GM10248 (cell line): ENCODE data around the gene LYZ.

ENCODE experiments used
- CTCF ChIA-PET: fragments of 300-600 bp; sonication (Branson Sonifier 250); formaldehyde crosslinking; extraction: SDS; loops from one replicate; lab custom pipeline; 2021; ENCODE audit warnings: antibody characterized with exemption; lab: Yijun Ruan, JAX
- POLR2A ChIA-PET: fragments of 350-650 bp; sonication (Branson Sonifier 250); formaldehyde crosslinking; extraction: SDS; loops from one replicate; lab custom pipeline; 2020; ENCODE audit warnings: antibody characterized with exemption; lab: Yijun Ruan, JAX
- DNase-seq: peaks from one replicate; pipeline ENCODE4 v3.0.0; 2012; ENCODE audit errors: extremely low spot score
- TF ChIP-seq, protein P1 (sequence below): IDR thresholded peaks from 2 replicates; pipeline ENCODE4 v1.5.1; 2012; ENCODE audit warnings: mild to moderate bottlenecking, low read depth; ENCODE audit errors: extremely low read depth, missing control alignments, control extremely low read depth

Gene LYZ

GRCh38 chr12:69321351-69321750 lies 26.8 kb upstream of the LYZ start:
- ChIA-PET CTCF (interaction anchor here (2.7 kb wide), 1 partner anchor 28 kb away, joined by 8 read pairs; no protein-coding TSS in a partner anchor), POLR2A (no interaction called here)
- TF ChIP-seq, protein P1, sequence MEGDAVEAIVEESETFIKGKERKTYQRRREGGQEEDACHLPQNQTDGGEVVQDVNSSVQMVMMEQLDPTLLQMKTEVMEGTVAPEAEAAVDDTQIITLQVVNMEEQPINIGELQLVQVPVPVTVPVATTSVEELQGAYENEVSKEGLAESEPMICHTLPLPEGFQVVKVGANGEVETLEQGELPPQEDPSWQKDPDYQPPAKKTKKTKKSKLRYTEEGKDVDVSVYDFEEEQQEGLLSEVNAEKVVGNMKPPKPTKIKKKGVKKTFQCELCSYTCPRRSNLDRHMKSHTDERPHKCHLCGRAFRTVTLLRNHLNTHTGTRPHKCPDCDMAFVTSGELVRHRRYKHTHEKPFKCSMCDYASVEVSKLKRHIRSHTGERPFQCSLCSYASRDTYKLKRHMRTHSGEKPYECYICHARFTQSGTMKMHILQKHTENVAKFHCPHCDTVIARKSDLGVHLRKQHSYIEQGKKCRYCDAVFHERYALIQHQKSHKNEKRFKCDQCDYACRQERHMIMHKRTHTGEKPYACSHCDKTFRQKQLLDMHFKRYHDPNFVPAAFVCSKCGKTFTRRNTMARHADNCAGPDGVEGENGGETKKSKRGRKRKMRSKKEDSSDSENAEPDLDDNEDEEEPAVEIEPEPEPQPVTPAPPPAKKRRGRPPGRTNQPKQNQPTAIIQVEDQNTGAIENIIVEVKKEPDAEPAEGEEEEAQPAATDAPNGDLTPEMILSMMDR = no peak
- no peak for DNase-seq

GRCh38 chr12:69324797-69325466 lies 23.2 kb upstream of the LYZ start:
- ChIA-PET CTCF (interaction anchor here (0.9 to 1.4 kb wide), 3 partner anchors 14 to 168 kb away, joined by 3 to 5 read pairs (median 3); no protein-coding TSS in a partner anchor), POLR2A (interaction anchor here (0.5 kb wide), 1 partner anchor 12 kb away, joined by 3 read pairs; no protein-coding TSS in a partner anchor)
- DNase-seq = peak; percentile 39
- TF ChIP-seq, protein P1 = no peak

DNA sequence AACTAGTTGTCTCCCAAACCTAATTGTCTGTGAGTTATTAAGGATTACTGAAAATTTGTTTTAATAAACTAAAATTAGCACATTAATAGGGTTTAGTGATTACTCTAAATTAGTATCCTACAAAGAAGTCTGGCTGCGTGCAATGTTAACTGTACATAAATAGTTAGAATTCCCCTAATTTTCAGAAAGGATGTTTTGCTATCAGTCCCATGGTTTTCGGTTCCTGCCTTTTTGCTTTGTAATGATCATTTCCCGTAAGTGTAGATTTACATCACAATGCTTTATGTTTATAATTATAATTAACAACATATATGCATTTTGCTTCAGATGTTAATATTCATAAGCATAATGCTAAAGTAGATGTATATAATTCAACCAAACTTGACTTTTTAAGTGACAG lies 19.8 kb upstream of the LYZ start:
- DNase-seq = no peak
- POLR2A ChIA-PET = no interaction called here
- TF ChIP-seq, protein P1 = no peak
- CTCF ChIA-PET = interaction anchor here (2.3 kb wide), 1 partner anchor 37 kb away, joined by 8 read pairs; no protein-coding TSS in a partner anchor

DNA sequence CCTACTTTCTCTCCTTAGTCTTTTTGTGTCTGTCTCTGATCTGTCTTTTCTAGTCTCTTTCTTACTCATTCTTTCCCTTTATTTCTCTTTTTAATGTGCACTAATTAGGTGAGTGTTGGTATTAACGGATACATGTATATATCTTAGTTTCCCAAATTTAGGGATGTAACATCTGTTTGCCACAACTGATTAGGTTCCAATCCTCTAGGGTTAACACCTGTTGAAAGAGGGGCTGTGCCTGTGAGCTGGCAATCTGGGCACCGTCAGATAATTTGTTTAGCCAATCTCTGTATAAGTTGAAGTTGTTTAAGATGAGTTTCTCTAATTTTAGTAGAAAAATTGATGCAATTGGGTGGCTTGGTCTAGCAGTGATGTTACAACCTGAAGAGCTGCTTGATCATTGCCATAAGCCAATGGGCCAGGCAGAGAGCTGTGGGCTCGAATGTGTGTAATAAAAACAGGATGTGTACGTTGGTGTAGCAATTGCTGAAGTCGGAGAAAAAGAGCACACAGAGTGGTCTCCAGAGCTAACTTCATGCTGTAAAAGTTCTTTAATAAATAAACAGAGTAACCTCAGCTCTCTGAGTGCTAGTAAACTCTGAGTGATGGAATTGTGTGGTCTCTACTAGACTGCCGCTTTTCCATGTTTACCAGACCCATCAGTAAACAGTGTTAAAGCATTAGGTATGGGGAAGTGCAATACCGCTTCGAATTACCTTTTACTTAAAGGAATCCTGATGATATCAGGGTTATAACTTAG lies 18.3 kb upstream of the LYZ start:
- ChIA-PET POLR2A (no interaction called here), CTCF (interaction anchor here (0.9 to 2.2 kb wide), 5 partner anchors 18 to 309 kb away, joined by 3 to 7 read pairs (median 6); no protein-coding TSS in a partner anchor)
- DNase-seq = no peak
- TF ChIP-seq, protein P1 = no peak

DNA sequence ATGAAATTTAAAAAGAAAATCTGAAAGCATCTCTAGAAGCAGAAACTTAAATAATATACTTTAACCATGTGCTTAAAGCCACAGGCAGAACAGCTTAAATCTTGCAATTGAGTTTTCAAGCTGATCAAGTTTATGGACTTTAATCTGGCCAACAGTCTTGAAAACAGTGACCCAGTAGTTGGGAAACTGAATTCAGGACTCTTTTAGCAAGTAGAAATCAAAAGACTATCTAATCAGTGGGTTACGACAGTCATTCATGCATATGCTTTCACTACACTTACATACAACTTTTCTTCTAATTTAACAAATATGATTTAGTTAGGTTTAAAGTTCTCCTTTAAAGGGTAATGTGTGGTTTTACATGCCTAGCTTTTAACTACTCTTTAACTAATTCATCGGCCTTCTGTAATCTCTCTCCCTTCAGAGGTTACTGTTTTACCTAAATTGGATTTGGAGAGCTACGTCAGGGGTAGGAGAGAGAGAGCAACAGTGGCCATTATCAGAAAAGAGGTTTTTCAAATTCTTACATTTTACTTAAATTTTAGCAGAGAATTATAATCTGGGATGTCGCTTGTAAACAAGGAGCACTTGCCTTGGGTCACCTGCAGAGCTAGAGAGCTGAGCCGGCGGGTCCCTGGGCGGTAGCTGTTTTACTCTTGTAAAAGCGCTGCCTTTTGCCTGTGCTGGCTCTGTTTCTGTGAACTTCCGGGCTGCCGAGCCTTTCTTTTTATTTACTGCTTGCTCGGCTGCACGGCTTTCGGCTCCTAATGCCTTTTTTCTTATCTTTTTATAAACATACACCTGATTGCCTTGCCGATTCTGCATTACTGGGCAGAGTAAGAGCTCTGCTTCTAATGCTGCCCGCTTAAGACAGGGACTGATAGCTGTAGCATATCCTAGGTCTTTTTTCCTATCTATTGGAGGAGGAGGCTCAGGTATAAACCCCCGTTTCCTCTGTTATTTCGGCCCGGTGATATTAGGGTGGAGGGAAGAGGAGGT lies 17.4 kb upstream of the LYZ start:
- TF ChIP-seq, protein P1 = no peak
- peak; percentile 31 for DNase-seq
- ChIA-PET CTCF (interaction anchor here (0.9 to 2.2 kb wide), 7 partner anchors 11 to 309 kb away, joined by 3 to 7 read pairs (median 5); no protein-coding TSS in a partner anchor), POLR2A (no interaction called here)
